Activated CD4-positive, alpha-beta memory T cell treated with anti-CD3 and anti-CD28 coated beads for 36 hours (primary cell): ENCODE data around the gene TIMM17A. TPM values are rescaled to one million over a fixed set of nuclear protein-coding genes. Genes with fewer than 3 reads are reported as not detected.

Experiments
- CTCF ChIA-PET: fragments of 350-600 bp; sonication (Branson Sonifier 250); formaldehyde crosslinking; loops from one replicate; lab custom pipeline; 2021; ENCODE audit warnings: antibody characterized with exemption, inconsistent platforms; lab: Charles Lee
- POLR2A ChIA-PET: fragments of 350-600 bp; sonication (Branson Sonifier 250); formaldehyde crosslinking; loops from one replicate; lab custom pipeline; 2021; ENCODE audit warnings: antibody characterized with exemption; lab: Charles Lee
- DNase-seq: peaks from one replicate; pipeline ENCODE4 v3.0.0-alpha.2; 2020
- H3K27ac Mint-ChIP-seq: one replicate; pipeline ENCODE4 v1.8.0; 2021; ENCODE audit warnings: mixed read lengths
- H3K27me3 Mint-ChIP-seq: one replicate; pipeline ENCODE4 v1.8.0; 2021; ENCODE audit warnings: mixed read lengths
- H3K36me3 Mint-ChIP-seq: one replicate; pipeline ENCODE4 v1.8.0; 2021; ENCODE audit warnings: mixed read lengths
- H3K4me1 Mint-ChIP-seq: one replicate; pipeline ENCODE4 v1.8.0; 2021; ENCODE audit warnings: low read depth, mixed read lengths
- H3K4me3 Mint-ChIP-seq: one replicate; pipeline ENCODE4 v1.8.0; 2021; ENCODE audit warnings: mild to moderate bottlenecking, mixed read lengths
- H3K9me3 Mint-ChIP-seq: one replicate; pipeline ENCODE4 v1.8.0; 2021; ENCODE audit warnings: mixed read lengths
- intact Hi-C: fragments of 100-400 bp; cut with micrococcal nuclease; formaldehyde crosslinking; loops from one replicate; pipeline ENCODE4 v1.15.1; 2023
- total RNA-seq, 2 experiments: library from RNA; stranded (reverse); gene quantifications; one replicate each; pipeline ENCODE4 v1.2.3, GENCODE V29; 2021

The TIMM17A gene
- 10 to 100 TPM; 66.5 to 67.2 TPM for total RNA-seq

- peaks cover 20% of the 10 kb centered on the region for H3K4me1 Mint-ChIP-seq
- peak within 1 kb of the TSS; percentile 87 for H3K27ac Mint-ChIP-seq
- H3K27me3 Mint-ChIP-seq = no peaks in the 10 kb centered on the region
- DNase-seq = peak; percentile 97
- H3K36me3 Mint-ChIP-seq = peaks cover 22% of the 10 kb centered on the region
- no peaks in the 10 kb centered on the region for H3K9me3 Mint-ChIP-seq
- POLR2A ChIA-PET = interaction anchor here (0.9 to 2.2 kb wide), 6 partner anchors 10 to 188 kb away, joined by 3 to 10 read pairs (median 6); partner anchors contain the start of gene RNPEP
- CTCF ChIA-PET = interaction anchor here (0.9 to 5.7 kb wide), 3 partner anchors 12 to 59 kb away, joined by 3 to 33 read pairs (median 8); no protein-coding TSS in a partner anchor
- intact Hi-C loops = loop anchor here (1.0 to 10.0 kb wide), 5 partner anchors 28 to 390 kb away; partner anchors contain the start of genes IPO9, PPP1R12B, PTPN7 and UBE2T
- H3K4me3 Mint-ChIP-seq = peak within 1 kb of the TSS; percentile 99
Measured at GRCh38 chr1:201955009-201955728, at the start of gene TIMM17A. Gene TIMM17A (plus strand): TSS chr1:201955503. CDS start chr1:201955527, 24 bp downstream.

GRCh38 chr1:201906336-201906735 lies 49.0 kb upstream of the TIMM17A start:
- intact Hi-C loops = no loop called here
- CTCF ChIA-PET = interaction anchor here (1.1 kb wide), 1 partner anchor 10 kb away, joined by 6 read pairs; no protein-coding TSS in a partner anchor
- Mint-ChIP-seq H3K27ac (no peak overlapping the region), H3K4me3 (no peak overlapping the region), H3K9me3 (no peaks in the 10 kb centered on the region), H3K36me3 (no peaks in the 10 kb centered on the region), H3K27me3 (peaks cover 2% of the 10 kb centered on the region), H3K4me1 (no peaks in the 10 kb centered on the region)
- POLR2A ChIA-PET = no interaction called here
- DNase-seq = no peak

- Mint-ChIP-seq H3K27ac (no peak overlapping the region), H3K36me3 (no peaks in the 10 kb centered on the region), H3K9me3 (no peaks in the 10 kb centered on the region), H3K4me3 (no peak overlapping the region), H3K27me3 (peaks cover 2% of the 10 kb centered on the region), H3K4me1 (no peaks in the 10 kb centered on the region)
- DNase-seq = no peak
- ChIA-PET POLR2A (no interaction called here), CTCF (interaction anchor here (1.6 kb wide), 1 partner anchor 11 kb away, joined by 6 read pairs; no protein-coding TSS in a partner anchor)
- intact Hi-C loops = no loop called here
Measured at GRCh38 chr1:201907621-201908020, 47.7 kb upstream of the TIMM17A start.

- no peak for DNase-seq
- Mint-ChIP-seq H3K27me3 (peaks cover 14% of the 10 kb centered on the region), H3K4me1 (peaks cover 2% of the 10 kb centered on the region), H3K36me3 (no peaks in the 10 kb centered on the region), H3K27ac (no peak overlapping the region), H3K9me3 (no peaks in the 10 kb centered on the region), H3K4me3 (no peak overlapping the region)
- intact Hi-C loops = no loop called here
- POLR2A ChIA-PET = no interaction called here
- CTCF ChIA-PET = interaction anchor here (4.2 kb wide), 1 partner anchor 16 kb away, joined by 19 read pairs; no protein-coding TSS in a partner anchor
Measured at GRCh38 chr1:201911826-201912571, 43.3 kb upstream of the TIMM17A start.

- Mint-ChIP-seq H3K4me1 (peaks cover 2% of the 10 kb centered on the region), H3K4me3 (no peak overlapping the region), H3K36me3 (no peaks in the 10 kb centered on the region), H3K27ac (no peak overlapping the region), H3K27me3 (peaks cover 14% of the 10 kb centered on the region), H3K9me3 (no peaks in the 10 kb centered on the region)
- POLR2A ChIA-PET = no interaction called here
- no peak for DNase-seq
- CTCF ChIA-PET = interaction anchor here (1.1 to 4.2 kb wide), 2 partner anchors 17 to 86 kb away, joined by 4 to 19 read pairs; no protein-coding TSS in a partner anchor
- intact Hi-C loops = no loop called here
Measured at GRCh38 chr1:201912832-201913231, 42.5 kb upstream of the TIMM17A start.

GRCh38 chr1:201914456-201915235 lies 40.7 kb upstream of the TIMM17A start:
- H3K27me3 Mint-ChIP-seq = peaks cover 14% of the 10 kb centered on the region
- DNase-seq = no peak
- POLR2A ChIA-PET = no interaction called here
- peaks cover 2% of the 10 kb centered on the region for H3K4me1 Mint-ChIP-seq
- CTCF ChIA-PET = interaction anchor here (4.2 kb wide), 1 partner anchor 19 kb away, joined by 19 read pairs; no protein-coding TSS in a partner anchor
- H3K4me3 Mint-ChIP-seq = no peak overlapping the region
- no peaks in the 10 kb centered on the region for H3K36me3 Mint-ChIP-seq
- no peaks in the 10 kb centered on the region for H3K9me3 Mint-ChIP-seq
- intact Hi-C loops = no loop called here
- H3K27ac Mint-ChIP-seq = no peak overlapping the region

- Mint-ChIP-seq H3K9me3 (no peaks in the 10 kb centered on the region), H3K27ac (no peak overlapping the region), H3K27me3 (peaks cover 14% of the 10 kb centered on the region), H3K4me1 (peaks cover 2% of the 10 kb centered on the region), H3K36me3 (no peaks in the 10 kb centered on the region), H3K4me3 (no peak overlapping the region)
- ChIA-PET CTCF (interaction anchor here (1.4 kb wide), 1 partner anchor 21 kb away, joined by 6 read pairs; no protein-coding TSS in a partner anchor), POLR2A (interaction anchor here (0.6 to 0.7 kb wide), 2 partner anchors 70 to 773 kb away, joined by 3 read pairs; no protein-coding TSS in a partner anchor)
- DNase-seq = no peak
- intact Hi-C loops = no loop called here
Measured at GRCh38 chr1:201916649-201917249, 38.6 kb upstream of the TIMM17A start.

- DNase-seq = no peak
- POLR2A ChIA-PET = interaction anchor here (0.6 to 0.7 kb wide), 2 partner anchors 70 to 774 kb away, joined by 3 read pairs; no protein-coding TSS in a partner anchor
- Mint-ChIP-seq H3K9me3 (no peaks in the 10 kb centered on the region), H3K4me3 (no peak overlapping the region), H3K36me3 (no peaks in the 10 kb centered on the region), H3K27ac (no peak overlapping the region), H3K27me3 (peaks cover 14% of the 10 kb centered on the region), H3K4me1 (peaks cover 2% of the 10 kb centered on the region)
- CTCF ChIA-PET = interaction anchor here (1.4 kb wide), 1 partner anchor 22 kb away, joined by 6 read pairs; no protein-coding TSS in a partner anchor
- intact Hi-C loops = no loop called here
Measured at GRCh38 chr1:201917362-201918033, 37.8 kb upstream of the TIMM17A start.

- Mint-ChIP-seq H3K4me1 (peaks cover 2% of the 10 kb centered on the region), H3K27me3 (peaks cover 14% of the 10 kb centered on the region), H3K36me3 (no peaks in the 10 kb centered on the region), H3K27ac (no peak overlapping the region), H3K9me3 (no peaks in the 10 kb centered on the region), H3K4me3 (no peak overlapping the region)
- ChIA-PET CTCF (no interaction called here), POLR2A (interaction anchor here (0.7 kb wide), 1 partner anchor 34 kb away, joined by 4 read pairs; no protein-coding TSS in a partner anchor)
- intact Hi-C loops = no loop called here
- DNase-seq = no peak
Measured at GRCh38 chr1:201918343-201918742, 37.0 kb upstream of the TIMM17A start.

- DNase-seq = no peak
- Mint-ChIP-seq H3K36me3 (no peaks in the 10 kb centered on the region), H3K9me3 (no peaks in the 10 kb centered on the region), H3K27me3 (peaks cover 1% of the 10 kb centered on the region), H3K4me1 (no peaks in the 10 kb centered on the region), H3K4me3 (no peak overlapping the region), H3K27ac (no peak overlapping the region)
- intact Hi-C loops = no loop called here
- CTCF ChIA-PET = interaction anchor here (1.6 kb wide), 1 partner anchor 26 kb away, joined by 3 read pairs; no protein-coding TSS in a partner anchor
- POLR2A ChIA-PET = no interaction called here
Measured at GRCh38 chr1:201921952-201922558, 33.2 kb upstream of the TIMM17A start.
